HEK293 (cell line): ENCODE results near the gene TIE1.
A peak's percentile ranks its signal among the peaks of the same experiment; 100 is the strongest.

Source experiments
- CTCF ChIA-PET: fragments of 350-600 bp; formaldehyde crosslinking; extraction: SDS; loops from one replicate; lab custom pipeline; 2021; ENCODE audit warnings: antibody characterized with exemption; lab: Yijun Ruan, JAX
- POLR2A ChIA-PET: fragments of 300-600 bp; formaldehyde crosslinking; extraction: SDS; loops from one replicate; lab custom pipeline; 2020; ENCODE audit warnings: antibody characterized with exemption, inconsistent platforms; lab: Yijun Ruan, JAX
- H3K27ac ChIP-seq: fragments of 200-500 bp; sonication (Bioruptor generic); 2 replicates; pipeline ENCODE4 v1.5.1; 2014; ENCODE audit warnings: low read depth, low read length, control low read depth, inconsistent platforms; ENCODE audit errors: extremely low read depth
- H3K36me3 ChIP-seq, 2 experiments: fragments of 200-500 bp in 1 of 2; sonication (Bioruptor generic) in 1 of 2; 1 replicate in 1 of 2; 2 replicates in 1 of 2; pipeline ENCODE4 v1.5.1; 2014 to 2017; ENCODE audit warnings: inconsistent platforms in 2 of 2, low read length in 2 of 2; ENCODE audit not compliant: control insufficient read depth in 2 of 2, insufficient read depth in 1 of 2
- H3K4me1 ChIP-seq: fragments of 200-500 bp; sonication (Bioruptor generic); 2 replicates; pipeline ENCODE4 v1.5.1; 2014; ENCODE audit warnings: mild to moderate bottlenecking, low read length, inconsistent platforms; ENCODE audit not compliant: control insufficient read depth, insufficient read depth
- H3K4me3 ChIP-seq: 2 replicates; pipeline ENCODE4 v1.5.1; 2011; ENCODE audit warnings: low read depth, mild to moderate bottlenecking, control low read depth, low read length, moderate library complexity
- H3K9me3 ChIP-seq: fragments of 200-500 bp; sonication (Bioruptor generic); 2 replicates; pipeline ENCODE4 v1.5.1; 2014; ENCODE audit warnings: low read depth, low read length, inconsistent platforms; ENCODE audit not compliant: control insufficient read depth, insufficient read depth
- ELK4 ChIP-seq: IDR thresholded peaks from 2 replicates; pipeline ENCODE4 v1.6.1; 2011; ENCODE audit warnings: mild to moderate bottlenecking, low read depth, low read length, borderline replicate concordance
- FEZF1 ChIP-seq: fragments of 450-650 bp; formaldehyde crosslinking; IDR thresholded peaks from 2 replicates; pipeline ENCODE4 v1.5.1; 2016; ENCODE audit warnings: missing biosample characterization, missing genetic modification characterization
- KLF10 ChIP-seq: fragments of 450-650 bp; IDR thresholded peaks from 2 replicates; pipeline ENCODE4 v1.5.1; 2018; ENCODE audit warnings: missing biosample characterization, mild to moderate bottlenecking, missing genetic modification characterization
- KLF8 ChIP-seq: fragments of 450-650 bp; formaldehyde crosslinking; IDR thresholded peaks from 2 replicates; pipeline ENCODE4 v1.5.1; 2016; ENCODE audit warnings: missing biosample characterization, missing genetic modification characterization
- PRDM1 ChIP-seq: fragments of 450-650 bp; formaldehyde crosslinking; IDR thresholded peaks from 2 replicates; pipeline ENCODE4; 2016; ENCODE audit warnings: missing biosample characterization, missing genetic modification characterization
- SETDB1 ChIP-seq: IDR thresholded peaks from one replicate; pipeline ENCODE4 v1.6.1; 2017; ENCODE audit warnings: mild to moderate bottlenecking, low read length, moderate library complexity, mixed read lengths; ENCODE audit not compliant: insufficient read length
- SP2 ChIP-seq: fragments of 450-650 bp; formaldehyde crosslinking; IDR thresholded peaks from 2 replicates; pipeline ENCODE4 v1.5.1; 2016; ENCODE audit warnings: missing biosample characterization, missing genetic modification characterization
- WT1 ChIP-seq: fragments of 450-650 bp; formaldehyde crosslinking; IDR thresholded peaks from 2 replicates; pipeline ENCODE4 v1.5.1; 2016; ENCODE audit warnings: missing biosample characterization, missing genetic modification characterization
- ZBTB20 ChIP-seq: fragments of 450-650 bp; formaldehyde crosslinking; IDR thresholded peaks from 2 replicates; pipeline ENCODE4 v1.5.1; 2016; ENCODE audit warnings: missing biosample characterization, missing genetic modification characterization
- ZBTB8A ChIP-seq: fragments of 450-650 bp; formaldehyde crosslinking; IDR thresholded peaks from 2 replicates; pipeline ENCODE4 v1.5.1; 2016; ENCODE audit warnings: missing biosample characterization, missing genetic modification characterization
- ZFHX2 ChIP-seq: fragments of 450-650 bp; formaldehyde crosslinking; conservative IDR thresholded peaks from 2 replicates; pipeline ENCODE4 v1.5.1; 2016; ENCODE audit warnings: missing biosample characterization, missing genetic modification characterization
- ZNF112 ChIP-seq: fragments of 450-650 bp; formaldehyde crosslinking; IDR thresholded peaks from 2 replicates; pipeline ENCODE4 v1.5.0; 2017; ENCODE audit warnings: missing biosample characterization, missing genetic modification characterization
- ZNF132 ChIP-seq: fragments of 450-650 bp; formaldehyde crosslinking; IDR thresholded peaks from 2 replicates; pipeline ENCODE4 v1.5.1; 2017; ENCODE audit warnings: missing biosample characterization, missing genetic modification characterization, borderline replicate concordance
- ZNF138 ChIP-seq: fragments of 450-650 bp; formaldehyde crosslinking; IDR thresholded peaks from 2 replicates; pipeline ENCODE4 v1.5.1; 2016; ENCODE audit warnings: missing biosample characterization, missing genetic modification characterization, borderline replicate concordance
- ZNF16 ChIP-seq: fragments of 450-650 bp; formaldehyde crosslinking; IDR thresholded peaks from 2 replicates; pipeline ENCODE4 v1.5.1; 2016; ENCODE audit warnings: low read depth, missing biosample characterization, missing genetic modification characterization
- ZNF223 ChIP-seq: fragments of 450-650 bp; formaldehyde crosslinking; IDR thresholded peaks from 2 replicates; pipeline ENCODE4 v1.5.1; 2016; ENCODE audit warnings: missing biosample characterization, missing genetic modification characterization
- ZNF239 ChIP-seq: fragments of 450-650 bp; formaldehyde crosslinking; IDR thresholded peaks from 2 replicates; pipeline ENCODE4 v1.5.1; 2016; ENCODE audit warnings: missing biosample characterization, missing genetic modification characterization
- ZNF26 ChIP-seq: fragments of 450-650 bp; formaldehyde crosslinking; IDR thresholded peaks from 2 replicates; pipeline ENCODE4 v1.5.1; 2016; ENCODE audit warnings: missing biosample characterization, missing genetic modification characterization
- ZNF37A ChIP-seq: fragments of 450-650 bp; IDR thresholded peaks from 2 replicates; pipeline ENCODE4 v1.5.1; 2018; ENCODE audit warnings: missing biosample characterization, missing genetic modification characterization
- ZNF416 ChIP-seq: fragments of 450-650 bp; formaldehyde crosslinking; IDR thresholded peaks from 2 replicates; pipeline ENCODE4 v1.5.1; 2016; ENCODE audit warnings: missing biosample characterization, missing genetic modification characterization
- ZNF449 ChIP-seq: fragments of 450-650 bp; formaldehyde crosslinking; IDR thresholded peaks from 2 replicates; pipeline ENCODE4 v1.5.1; 2017; ENCODE audit warnings: missing biosample characterization, mild to moderate bottlenecking, missing genetic modification characterization, moderate library complexity
- ZNF501 ChIP-seq: fragments of 450-650 bp; formaldehyde crosslinking; IDR thresholded peaks from 2 replicates; pipeline ENCODE4 v1.5.1; 2016; ENCODE audit warnings: missing biosample characterization, missing genetic modification characterization
- ZNF514 ChIP-seq: fragments of 450-650 bp; formaldehyde crosslinking; IDR thresholded peaks from 2 replicates; pipeline ENCODE4 v1.5.1; 2016; ENCODE audit warnings: missing biosample characterization, missing genetic modification characterization
- ZNF529 ChIP-seq: fragments of 450-650 bp; formaldehyde crosslinking; IDR thresholded peaks from 2 replicates; pipeline ENCODE4 v1.5.1; 2017; ENCODE audit warnings: missing genetic modification characterization, missing biosample characterization; ENCODE audit not compliant: insufficient replicate concordance
- ZNF530 ChIP-seq: fragments of 450-650 bp; formaldehyde crosslinking; IDR thresholded peaks from 2 replicates; pipeline ENCODE4 v1.5.1; 2016; ENCODE audit warnings: low read depth, missing biosample characterization, missing genetic modification characterization
- ZNF558 ChIP-seq: fragments of 450-650 bp; formaldehyde crosslinking; IDR thresholded peaks from 2 replicates; pipeline ENCODE4 v1.5.1; 2016; ENCODE audit warnings: missing biosample characterization, missing genetic modification characterization
- ZNF571 ChIP-seq: fragments of 450-650 bp; formaldehyde crosslinking; IDR thresholded peaks from 2 replicates; pipeline ENCODE4 v1.5.0; 2017; ENCODE audit warnings: missing biosample characterization, missing genetic modification characterization
- ZNF768 ChIP-seq: fragments of 450-650 bp; formaldehyde crosslinking; IDR thresholded peaks from 2 replicates; pipeline ENCODE4 v1.5.1; 2018; ENCODE audit warnings: missing biosample characterization, mild to moderate bottlenecking, missing genetic modification characterization
- ZNF830 ChIP-seq: fragments of 450-650 bp; IDR thresholded peaks from 2 replicates; pipeline ENCODE4 v1.5.0; 2018; ENCODE audit warnings: missing biosample characterization, missing genetic modification characterization, low read depth, mild to moderate bottlenecking, moderate library complexity
- ZNF843 ChIP-seq: fragments of 450-650 bp; formaldehyde crosslinking; IDR thresholded peaks from 2 replicates; pipeline ENCODE4 v1.5.1; 2016; ENCODE audit warnings: missing biosample characterization, missing genetic modification characterization
- TF ChIP-seq, protein P1 (sequence below): fragments of 450-650 bp; formaldehyde crosslinking; IDR thresholded peaks from 2 replicates; pipeline ENCODE4 v1.5.1; 2016; ENCODE audit warnings: missing biosample characterization, missing genetic modification characterization
- TF ChIP-seq, protein P2 (sequence below): fragments of 450-650 bp; formaldehyde crosslinking; IDR thresholded peaks from 2 replicates; pipeline ENCODE4 v1.5.1; 2016; ENCODE audit warnings: missing biosample characterization, missing genetic modification characterization

TIE1 gene

GRCh38 chr1:43348809-43349593 is 48.2 kb downstream of the TIE1 start:
- CTCF ChIA-PET, result interaction anchor here (0.7 to 2.1 kb wide), 3 partner anchors 9 to 55 kb away, joined by 3 to 6 read pairs (median 3); partner anchors contain the start of gene CDC20
- POLR2A ChIA-PET, result interaction anchor here (0.6 to 2.3 kb wide), 8 partner anchors 9 to 301 kb away, joined by 3 to 32 read pairs (median 4); partner anchors contain the start of genes CDC20, ELOVL1 and KDM4A
- H3K36me3 ChIP-seq, result no peaks in the 10 kb centered on the region
- peak overlapping the region; percentile 55 for H3K4me3 ChIP-seq
- H3K27ac ChIP-seq, result peak overlapping the region; percentile 77
- no peaks in the 10 kb centered on the region for H3K9me3 ChIP-seq
- H3K4me1 ChIP-seq, result 0 out of 2 replicates have a peak, but pooled peaks cover 3% of the 10 kb centered on the region
- TF ChIP-seq ZNF239 (no peak), ZNF571 (tag by site-specific recombination) (no peak), ZNF449 (tag by site-specific recombination) (peak; percentile 81), ZNF138 (tag by site-specific recombination) (no peak), ZBTB8A (tag by site-specific recombination) (peak; percentile 67), ZNF416 (tag by site-specific recombination) (no peak), ZNF830 (tag by site-specific recombination) (no peak), PRDM1 (tag by site-specific recombination) (no peak), ZNF529 (tag by site-specific recombination) (no peak), ZNF514 (tag by site-specific recombination) (no peak), ZNF37A (no peak), ZNF223 (tag by site-specific recombination) (peak; percentile 78; the same call in 1 of the 2 replicates), SETDB1 (no peak), KLF10 (tag by site-specific recombination) (peak; percentile 83), KLF8 (tag by site-specific recombination) (peak; percentile 79), SP2 (tag by site-specific recombination) (peak; percentile 84), ZNF132 (no peak), ZNF768 (tag by site-specific recombination) (0 out of 2 replicates have a peak, but pooled peaks have one; percentile 42), ZNF112 (tag by site-specific recombination) (no peak), WT1 (0 out of 2 replicates have a peak, but pooled peaks have one; percentile 16), ZFHX2 (tag by site-specific recombination) (no peak; the same call in 1 of the 2 replicates), ZNF558 (tag by site-specific recombination) (no peak), ZNF26 (tag by site-specific recombination) (no peak), ZNF501 (tag by site-specific recombination) (peak; percentile 42; the same call in 1 of the 2 replicates), FEZF1 (tag by site-specific recombination) (peak; percentile 43; the same call in 1 of the 2 replicates), ELK4 (no peak), ZNF530 (tag by site-specific recombination) (no peak), ZBTB20 (tag by site-specific recombination) (peak; percentile 54; the same call in 1 of the 2 replicates), ZNF843 (peak; percentile 57; the same call in 1 of the 2 replicates), ZNF16 (tag by site-specific recombination) (no peak)
- TF ChIP-seq, protein P1, sequence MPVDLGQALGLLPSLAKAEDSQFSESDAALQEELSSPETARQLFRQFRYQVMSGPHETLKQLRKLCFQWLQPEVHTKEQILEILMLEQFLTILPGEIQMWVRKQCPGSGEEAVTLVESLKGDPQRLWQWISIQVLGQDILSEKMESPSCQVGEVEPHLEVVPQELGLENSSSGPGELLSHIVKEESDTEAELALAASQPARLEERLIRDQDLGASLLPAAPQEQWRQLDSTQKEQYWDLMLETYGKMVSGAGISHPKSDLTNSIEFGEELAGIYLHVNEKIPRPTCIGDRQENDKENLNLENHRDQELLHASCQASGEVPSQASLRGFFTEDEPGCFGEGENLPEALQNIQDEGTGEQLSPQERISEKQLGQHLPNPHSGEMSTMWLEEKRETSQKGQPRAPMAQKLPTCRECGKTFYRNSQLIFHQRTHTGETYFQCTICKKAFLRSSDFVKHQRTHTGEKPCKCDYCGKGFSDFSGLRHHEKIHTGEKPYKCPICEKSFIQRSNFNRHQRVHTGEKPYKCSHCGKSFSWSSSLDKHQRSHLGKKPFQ (tag by site-specific recombination), result no peak
- TF ChIP-seq, protein P2, sequence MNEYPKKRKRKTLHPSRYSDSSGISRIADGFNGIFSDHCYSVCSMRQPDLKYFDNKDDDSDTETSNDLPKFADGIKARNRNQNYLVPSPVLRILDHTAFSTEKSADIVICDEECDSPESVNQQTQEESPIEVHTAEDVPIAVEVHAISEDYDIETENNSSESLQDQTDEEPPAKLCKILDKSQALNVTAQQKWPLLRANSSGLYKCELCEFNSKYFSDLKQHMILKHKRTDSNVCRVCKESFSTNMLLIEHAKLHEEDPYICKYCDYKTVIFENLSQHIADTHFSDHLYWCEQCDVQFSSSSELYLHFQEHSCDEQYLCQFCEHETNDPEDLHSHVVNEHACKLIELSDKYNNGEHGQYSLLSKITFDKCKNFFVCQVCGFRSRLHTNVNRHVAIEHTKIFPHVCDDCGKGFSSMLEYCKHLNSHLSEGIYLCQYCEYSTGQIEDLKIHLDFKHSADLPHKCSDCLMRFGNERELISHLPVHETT, result no peak
